Effector memory CD8-positive, alpha-beta T cell (primary cell): Measurements from ENCODE around the gene PHEX.

Source experiments
- ATAC-seq: fragments of 150-1000 bp; cut with Tn5 transposase; replicated peaks from 2 replicates; pipeline ENCODE4 v1.10.0; 2021; ENCODE audit warnings: mild to moderate bottlenecking, moderate library complexity
- DNase-seq, 3 experiments: peaks; one replicate each; pipeline ENCODE4 v3.0.0; 2021
- H3K27ac Mint-ChIP-seq, 2 donors: one replicate each; pipeline ENCODE4 v1.8.0; 2022; ENCODE audit warnings: mild to moderate bottlenecking in 2 of 2, mixed read lengths in 2 of 2, moderate library complexity in 2 of 2
- H3K27me3 Mint-ChIP-seq, 2 donors: one replicate each; pipeline ENCODE4 v1.8.0; 2022; ENCODE audit warnings: mixed read lengths in 2 of 2
- H3K36me3 Mint-ChIP-seq: one replicate; pipeline ENCODE4 v1.8.0; 2022; ENCODE audit warnings: mild to moderate bottlenecking, moderate library complexity, mixed read lengths; ENCODE audit not compliant: insufficient read depth
- H3K4me1 Mint-ChIP-seq, 2 donors: one replicate each; pipeline ENCODE4 v1.8.0; 2022; ENCODE audit warnings: low read depth in 2 of 2, mixed read lengths in 2 of 2
- H3K4me3 Mint-ChIP-seq, 2 donors: one replicate each; pipeline ENCODE4 v1.8.0; 2022; ENCODE audit warnings: mild to moderate bottlenecking in 2 of 2, mixed read lengths in 2 of 2, moderate library complexity in 2 of 2
- H3K9me3 Mint-ChIP-seq, 2 donors: one replicate each; pipeline ENCODE4 v1.8.0; 2022; ENCODE audit warnings: mixed read lengths in 2 of 2

PHEX gene

DNA sequence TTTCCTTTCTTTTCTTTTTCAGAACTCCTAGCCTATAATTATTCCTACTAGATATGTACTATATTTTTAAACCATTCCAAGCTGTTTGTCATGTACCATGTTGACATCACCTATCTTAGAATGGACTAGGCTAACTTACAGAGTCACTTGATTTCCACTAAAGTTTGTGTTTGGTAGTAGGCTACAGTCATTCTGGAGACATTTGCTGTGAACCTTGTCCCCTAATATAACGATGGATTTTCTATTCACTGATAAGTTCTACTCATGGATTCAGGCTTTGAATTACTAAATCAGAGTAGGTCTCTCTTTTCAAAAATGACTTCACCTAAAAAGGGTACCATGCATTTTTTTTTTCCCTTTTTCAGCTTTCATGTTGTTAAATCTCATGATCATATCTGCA is 93.4 kb downstream of the PHEX start:
- no peaks in the 10 kb centered on the region for H3K9me3 Mint-ChIP-seq
- no peak overlapping the region for H3K27ac Mint-ChIP-seq
- no peak for ATAC-seq
- H3K27me3 Mint-ChIP-seq = peaks cover 0 to 7% of the 10 kb centered on the region in 2 donors
- H3K4me1 Mint-ChIP-seq = no peaks in the 10 kb centered on the region
- no peaks in the 10 kb centered on the region for H3K36me3 Mint-ChIP-seq
- no peak overlapping the region for H3K4me3 Mint-ChIP-seq
- DNase-seq = no peak

DNA sequence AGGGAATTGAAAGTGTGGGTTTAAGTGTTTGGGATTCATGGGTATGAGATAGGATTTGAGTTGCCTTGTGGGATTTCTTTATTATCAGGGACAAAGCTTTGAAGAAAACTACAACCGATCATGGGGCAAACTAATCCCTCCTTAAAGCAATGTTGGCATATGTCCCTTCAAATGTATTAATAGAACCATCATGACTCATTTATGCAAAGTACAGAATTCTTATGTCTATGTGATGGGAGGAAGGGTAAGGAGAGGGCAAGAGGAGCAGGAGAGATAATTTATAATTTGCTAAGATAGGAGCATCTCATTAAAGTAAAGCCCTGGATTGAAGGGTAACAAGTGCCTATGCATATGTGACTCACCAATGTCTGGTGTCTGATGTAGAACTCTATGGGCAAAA is 94.2 kb downstream of the PHEX start:
- Mint-ChIP-seq H3K9me3 (no peaks in the 10 kb centered on the region), H3K4me1 (no peaks in the 10 kb centered on the region), H3K27ac (no peak overlapping the region), H3K4me3 (no peak overlapping the region), H3K27me3 (peaks cover 0 to 9% of the 10 kb centered on the region in 2 donors), H3K36me3 (no peaks in the 10 kb centered on the region)
- DNase-seq (no peak), ATAC-seq (no peak)

GRCh38 chrX:22128961-22129360 is 96.8 kb downstream of the PHEX start:
- Mint-ChIP-seq H3K27ac (no peak overlapping the region), H3K36me3 (no peaks in the 10 kb centered on the region), H3K9me3 (no peaks in the 10 kb centered on the region), H3K4me3 (no peak overlapping the region), H3K4me1 (no peaks in the 10 kb centered on the region), H3K27me3 (peaks cover 0 to 9% of the 10 kb centered on the region in 2 donors)
- ATAC-seq (no peak), DNase-seq (no peak)

DNA sequence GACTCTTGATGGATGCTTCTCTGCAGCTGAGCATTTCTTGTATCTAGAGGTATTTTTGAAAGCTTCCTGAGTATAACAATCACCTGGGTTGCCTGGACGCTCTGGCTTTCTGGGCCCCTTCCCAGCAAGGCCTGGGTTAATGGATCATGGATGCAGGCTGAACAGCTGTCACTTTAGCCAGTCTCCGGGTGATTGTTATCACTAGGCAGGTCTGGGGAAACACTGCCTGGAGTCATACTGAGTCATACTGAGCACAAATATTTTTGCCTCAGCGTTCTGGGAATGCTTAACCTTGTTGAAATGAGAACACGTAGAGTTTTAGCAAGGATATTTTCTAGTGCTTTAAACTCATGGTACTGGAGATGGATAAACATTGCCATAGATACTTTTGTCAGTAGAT is 102.6 kb downstream of the PHEX start:
- no peak for ATAC-seq
- peaks cover 0 to 9% of the 10 kb centered on the region in 2 donors for H3K27me3 Mint-ChIP-seq
- no peak overlapping the region for H3K27ac Mint-ChIP-seq
- no peak overlapping the region for H3K4me3 Mint-ChIP-seq
- no peaks in the 10 kb centered on the region for H3K36me3 Mint-ChIP-seq
- no peaks in the 10 kb centered on the region for H3K9me3 Mint-ChIP-seq
- no peak for DNase-seq
- no peaks in the 10 kb centered on the region for H3K4me1 Mint-ChIP-seq

- no peaks in the 10 kb centered on the region for H3K36me3 Mint-ChIP-seq
- H3K27me3 Mint-ChIP-seq = peaks cover 0 to 4% of the 10 kb centered on the region in 2 donors
- no peak overlapping the region for H3K27ac Mint-ChIP-seq
- DNase-seq (no peak), ATAC-seq (no peak)
- H3K4me1 Mint-ChIP-seq = no peaks in the 10 kb centered on the region
- no peak overlapping the region for H3K4me3 Mint-ChIP-seq
- no peaks in the 10 kb centered on the region for H3K9me3 Mint-ChIP-seq
These were observed 103.1 kb downstream of the PHEX start for GRCh38 chrX:22135171-22135711.

DNA sequence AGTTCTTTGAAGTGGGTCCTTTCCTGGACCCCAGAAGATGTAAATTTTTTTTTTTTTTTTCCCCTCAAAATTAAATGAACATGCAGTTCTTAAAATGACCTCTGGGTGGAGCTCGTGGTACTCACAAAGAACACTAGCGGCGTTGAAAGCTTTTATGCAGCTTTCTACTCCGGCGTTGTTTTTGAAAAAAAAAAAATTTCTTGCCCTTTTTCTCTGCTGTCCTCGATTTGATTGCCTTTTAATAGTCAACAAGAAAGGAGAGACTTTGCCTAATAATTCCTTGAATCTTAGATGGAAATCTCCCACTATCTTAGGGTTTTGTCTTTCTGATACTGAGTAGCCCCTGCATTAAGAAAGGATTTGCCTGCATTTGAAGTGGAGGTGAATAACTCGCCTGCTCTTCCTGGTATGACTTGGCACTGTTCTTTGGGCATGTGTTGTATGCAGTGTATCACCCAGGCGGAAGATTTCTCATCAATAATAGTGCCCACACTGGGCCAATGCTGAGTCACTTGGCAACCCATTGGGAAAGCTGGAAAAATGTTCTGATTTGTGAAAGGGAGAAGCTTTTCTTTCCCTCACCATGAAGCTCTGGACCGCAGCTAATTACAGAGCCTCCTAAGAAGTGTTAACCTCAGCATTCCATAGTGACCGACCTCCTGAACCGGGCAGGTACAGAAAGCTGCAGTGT is 104.0 kb downstream of the PHEX start:
- Mint-ChIP-seq H3K27me3 (no peaks in the 10 kb centered on the region), H3K4me3 (no peak overlapping the region), H3K9me3 (no peaks in the 10 kb centered on the region), H3K4me1 (no peaks in the 10 kb centered on the region), H3K36me3 (no peaks in the 10 kb centered on the region), H3K27ac (no peak overlapping the region)
- peak; percentile 1 to 9 (median 3) for DNase-seq
- ATAC-seq = peak; percentile 45

- no peaks in the 10 kb centered on the region for H3K27me3 Mint-ChIP-seq
- H3K27ac Mint-ChIP-seq = no peak overlapping the region
- no peaks in the 10 kb centered on the region for H3K36me3 Mint-ChIP-seq
- H3K4me1 Mint-ChIP-seq = no peaks in the 10 kb centered on the region
- DNase-seq = no peak
- ATAC-seq = no peak
- H3K9me3 Mint-ChIP-seq = no peaks in the 10 kb centered on the region
- H3K4me3 Mint-ChIP-seq = no peak overlapping the region
These were observed 104.6 kb downstream of the PHEX start for GRCh38 chrX:22136711-22137110.

GRCh38 chrX:22139822-22140221 is 107.7 kb downstream of the PHEX start:
- Mint-ChIP-seq H3K27ac (no peak overlapping the region), H3K4me3 (no peak overlapping the region), H3K36me3 (no peaks in the 10 kb centered on the region), H3K9me3 (no peaks in the 10 kb centered on the region), H3K4me1 (no peaks in the 10 kb centered on the region), H3K27me3 (no peaks in the 10 kb centered on the region)
- DNase-seq (no peak), ATAC-seq (no peak)

GRCh38 chrX:22141047-22141730 is 109.1 kb downstream of the PHEX start:
- H3K9me3 Mint-ChIP-seq = no peaks in the 10 kb centered on the region
- DNase-seq = no peak
- H3K27ac Mint-ChIP-seq = no peak overlapping the region
- H3K27me3 Mint-ChIP-seq = no peaks in the 10 kb centered on the region
- no peak overlapping the region for H3K4me3 Mint-ChIP-seq
- no peak for ATAC-seq
- H3K4me1 Mint-ChIP-seq = no peaks in the 10 kb centered on the region
- H3K36me3 Mint-ChIP-seq = no peaks in the 10 kb centered on the region

DNA sequence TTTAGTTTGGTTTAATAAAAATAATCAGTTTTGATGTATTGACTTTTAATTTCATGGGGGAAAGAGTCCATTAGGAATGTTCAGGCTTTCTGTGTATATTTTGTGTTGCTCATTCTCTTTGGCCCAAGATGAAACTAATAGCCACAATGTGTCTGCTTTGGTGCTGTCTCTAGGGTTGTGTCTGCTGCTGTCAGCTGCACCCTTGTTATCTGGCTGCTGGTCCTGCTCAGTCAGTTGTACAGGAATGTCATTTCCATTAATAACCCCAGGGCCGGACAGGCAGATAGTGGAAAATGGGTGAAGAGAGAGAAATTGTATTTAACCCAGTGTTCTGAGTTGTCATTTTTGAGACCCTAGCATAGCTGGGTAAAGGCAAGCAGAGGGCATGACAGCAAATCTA is 115.1 kb downstream of the PHEX start:
- ATAC-seq = no peak
- Mint-ChIP-seq H3K4me1 (no peaks in the 10 kb centered on the region), H3K36me3 (no peaks in the 10 kb centered on the region)

DNA sequence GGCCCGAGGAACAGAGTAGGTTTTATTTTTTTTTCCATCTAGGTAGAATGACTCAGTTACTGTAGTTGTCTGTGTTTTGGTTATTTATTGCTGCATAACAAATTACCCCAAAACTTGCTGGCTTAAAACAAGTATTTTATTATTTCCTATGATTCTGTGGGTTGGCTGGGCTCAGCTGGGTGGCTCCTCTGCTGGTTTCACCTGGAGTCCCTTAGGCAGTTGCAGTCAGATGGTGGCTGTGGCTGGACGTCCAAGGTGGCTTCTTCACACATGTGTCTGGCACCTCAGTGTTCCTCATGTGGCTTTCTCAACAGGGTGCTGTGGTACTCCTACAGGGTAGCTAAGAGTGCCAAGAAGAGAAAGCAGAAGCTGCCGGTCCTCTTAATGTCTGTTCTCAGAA is 115.8 kb downstream of the PHEX start:
- Mint-ChIP-seq H3K9me3 (no peaks in the 10 kb centered on the region), H3K4me3 (no peak overlapping the region), H3K27me3 (no peaks in the 10 kb centered on the region), H3K4me1 (no peaks in the 10 kb centered on the region), H3K36me3 (no peaks in the 10 kb centered on the region), H3K27ac (no peak overlapping the region)
- ATAC-seq = no peak
- no peak for DNase-seq

More for the DNA sequence above, 115.1 kb downstream of the PHEX start:
- Mint-ChIP-seq H3K27me3 (no peaks in the 10 kb centered on the region), H3K27ac (no peak overlapping the region), H3K9me3 (no peaks in the 10 kb centered on the region), H3K4me3 (no peak overlapping the region)
- DNase-seq = no peak

GRCh38 chrX:22148565-22148964 is 116.4 kb downstream of the PHEX start:
- Mint-ChIP-seq H3K4me3 (no peak overlapping the region), H3K27me3 (no peaks in the 10 kb centered on the region), H3K9me3 (no peaks in the 10 kb centered on the region), H3K36me3 (no peaks in the 10 kb centered on the region), H3K4me1 (no peaks in the 10 kb centered on the region), H3K27ac (no peak overlapping the region)
- ATAC-seq (no peak), DNase-seq (no peak)

DNA sequence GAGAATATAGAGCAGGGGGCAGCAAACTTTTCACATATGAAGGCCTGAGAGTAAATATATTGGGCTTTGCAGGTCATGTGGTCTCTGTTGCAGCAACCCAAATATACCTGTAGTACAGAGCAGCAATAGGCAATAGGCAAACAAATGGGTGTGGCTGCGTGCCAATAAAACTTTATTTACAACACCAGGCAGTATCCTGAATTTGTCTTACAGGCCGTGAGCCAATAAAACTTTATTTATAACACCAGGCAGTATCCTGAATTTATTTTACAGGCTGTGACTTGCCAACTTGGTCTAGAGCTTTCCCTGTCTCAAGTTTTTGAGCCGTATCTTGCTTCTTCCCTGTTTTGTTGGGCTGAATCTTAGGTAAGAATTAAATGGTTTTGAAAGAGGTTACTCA is 118.2 kb downstream of the PHEX start:
- ATAC-seq (no peak), DNase-seq (no peak)
- Mint-ChIP-seq H3K27ac (no peak overlapping the region), H3K4me1 (no peaks in the 10 kb centered on the region), H3K36me3 (no peaks in the 10 kb centered on the region), H3K27me3 (no peaks in the 10 kb centered on the region), H3K4me3 (no peak overlapping the region), H3K9me3 (no peaks in the 10 kb centered on the region)

- no peak for ATAC-seq
- Mint-ChIP-seq H3K4me3 (no peak overlapping the region), H3K4me1 (no peaks in the 10 kb centered on the region), H3K9me3 (peaks cover 0 to 2% of the 10 kb centered on the region in 2 donors), H3K36me3 (no peaks in the 10 kb centered on the region), H3K27ac (no peak overlapping the region), H3K27me3 (no peaks in the 10 kb centered on the region)
- DNase-seq = no peak
These were observed 123.0 kb downstream of the PHEX start for GRCh38 chrX:22155126-22155525.
